Naive thymus-derived CD4-positive, alpha-beta T cell (primary cell): ENCODE data around the gene TPSB2. TPM values are rescaled to one million over a fixed set of nuclear protein-coding genes. Genes with fewer than 3 reads are reported as not detected.
A peak's percentile ranks its signal among the peaks of the same experiment; 100 is the strongest.
"Not testable (repeated sequence)": the region's sequence is repeated elsewhere in the genome, so short reads cannot be mapped to it uniquely, and the experiment has no call there.

ENCODE experiments used
- ATAC-seq: fragments of 150-1000 bp; cut with Tn5 transposase; 2 replicates; pipeline ENCODE4 v1.10.0; 2021; ENCODE audit warnings: mild to moderate bottlenecking, moderate library complexity
- CTCF ChIA-PET: fragments of 350-600 bp; sonication (Branson Sonifier 250); formaldehyde crosslinking; loops from one replicate; lab custom pipeline; 2021; ENCODE audit warnings: antibody characterized with exemption; lab: Charles Lee
- POLR2A ChIA-PET: fragments of 350-600 bp; sonication (Branson Sonifier 250); formaldehyde crosslinking; loops from one replicate; lab custom pipeline; 2021; ENCODE audit warnings: antibody characterized with exemption, inconsistent platforms; lab: Charles Lee
- DNase-seq, 9 donors: peaks; one replicate each; pipeline versions ENCODE4 v3.0.0 to v3.0.0-alpha.2; 2020 to 2022; ENCODE audit warnings: mixed read lengths in 1 of 9
- H3K27ac ChIP-seq: one replicate; pipeline ENCODE4 v1.7.0; 2013; ENCODE audit warnings: mild to moderate bottlenecking, low read depth, low read length, moderate library complexity
- H3K27me3 ChIP-seq, 2 donors: one replicate each; pipeline ENCODE4 v1.7.0; 2013; ENCODE audit warnings: low read length in 2 of 2, mild to moderate bottlenecking in 2 of 2, moderate library complexity in 2 of 2; ENCODE audit not compliant: control insufficient read depth in 2 of 2, insufficient read depth in 2 of 2
- H3K36me3 ChIP-seq, 3 experiments: 1 replicate in 2 of 3; 2 replicates in 1 of 3; pipeline ENCODE4 v1.7.0; 2013; ENCODE audit warnings: low read length in 3 of 3, mild to moderate bottlenecking in 3 of 3, moderate library complexity in 1 of 3; ENCODE audit not compliant: insufficient read depth in 3 of 3, control insufficient read depth in 2 of 3
- H3K4me1 ChIP-seq, 2 donors: one replicate each; pipeline ENCODE4 v1.7.0; 2013; ENCODE audit warnings: low read length in 2 of 2, mild to moderate bottlenecking in 2 of 2, moderate library complexity in 1 of 2; ENCODE audit not compliant: control insufficient read depth in 2 of 2, insufficient read depth in 2 of 2
- H3K4me3 ChIP-seq: 2 replicates; pipeline ENCODE4 v1.7.0; 2013; ENCODE audit warnings: mild to moderate bottlenecking, low read length
- H3K9me3 ChIP-seq, 3 experiments: 1 replicate in 2 of 3; 2 replicates in 1 of 3; pipeline ENCODE4 v1.7.0; 2013; ENCODE audit warnings: low read length in 3 of 3; ENCODE audit not compliant: control insufficient read depth in 2 of 3
- H3K27ac Mint-ChIP-seq, 9 donors: one replicate each; pipeline ENCODE4 v1.8.0; 2020 to 2022; ENCODE audit warnings: mixed read lengths in 9 of 9, mild to moderate bottlenecking in 8 of 9, moderate library complexity in 5 of 9, inconsistent platforms in 2 of 9
- H3K27me3 Mint-ChIP-seq, 5 donors: one replicate each; pipeline ENCODE4 v1.8.0; 2021 to 2022; ENCODE audit warnings: mixed read lengths in 5 of 5, mild to moderate bottlenecking in 1 of 5
- H3K36me3 Mint-ChIP-seq, 5 donors: one replicate each; pipeline ENCODE4 v1.8.0; 2020 to 2022; ENCODE audit warnings: mixed read lengths in 5 of 5, mild to moderate bottlenecking in 3 of 5, inconsistent platforms in 1 of 5
- H3K4me1 Mint-ChIP-seq, 7 donors: one replicate each; pipeline ENCODE4 v1.8.0; 2020 to 2022; ENCODE audit warnings: mixed read lengths in 7 of 7, mild to moderate bottlenecking in 3 of 7, inconsistent platforms in 1 of 7
- H3K4me3 Mint-ChIP-seq, 10 donors: one replicate each; pipeline ENCODE4 v1.8.0; 2020 to 2022; ENCODE audit warnings: mild to moderate bottlenecking in 10 of 10, mixed read lengths in 10 of 10, moderate library complexity in 6 of 10, inconsistent platforms in 2 of 10
- H3K9me3 Mint-ChIP-seq, 11 donors: one replicate each; pipeline ENCODE4 v1.8.0; 2020 to 2022; ENCODE audit warnings: mixed read lengths in 11 of 11, mild to moderate bottlenecking in 4 of 11, inconsistent platforms in 1 of 11, moderate library complexity in 1 of 11
- intact Hi-C, 2 donors: fragments of 100-400 bp; cut with micrococcal nuclease; formaldehyde crosslinking; loops; one replicate each; pipeline ENCODE4 v1.15.1; 2023
- polyA plus RNA-seq, 2 donors: library from polyadenylated mRNA; unstranded; fragments of 300-500 nt; fragmentation: Illumina TruSeq; gene quantifications; one replicate each; pipeline ENCODE4 v1.2.3, GENCODE V29; 2021
- total RNA-seq, 6 experiments: library from RNA in 5 of 6; stranded (reverse) in 5 of 6; gene quantifications; 1 replicate in 5 of 6; 2 replicates in 1 of 6; pipeline ENCODE4 v1.2.3 and lab custom pipeline; 2021 to 2026

Gene TPSB2
- total and polyA plus RNA-seq, 7 experiments from 2014 or later, result 5.3 TPM; not detected in 6

- POLR2A ChIA-PET, H3K27me3 ChIP-seq, CTCF ChIA-PET, H3K4me3 ChIP-seq, DNase-seq, H3K27me3 Mint-ChIP-seq, H3K4me1 ChIP-seq, H3K9me3 ChIP-seq, H3K27ac Mint-ChIP-seq, H3K36me3 Mint-ChIP-seq, H3K4me1 Mint-ChIP-seq, H3K9me3 Mint-ChIP-seq, ATAC-seq, H3K4me3 Mint-ChIP-seq, H3K36me3 ChIP-seq, H3K27ac ChIP-seq, intact Hi-C loops: not testable (repeated sequence)
Observed at GRCh38 chr16:1231301-1231700, 1.3 kb upstream of the TPSB2 start.

GRCh38 chr16:1230471-1231212, 658 bp upstream of the TPSB2 start:
- H3K4me3 Mint-ChIP-seq, H3K27me3 Mint-ChIP-seq, ATAC-seq, H3K9me3 ChIP-seq, H3K36me3 ChIP-seq, H3K36me3 Mint-ChIP-seq, intact Hi-C loops, H3K9me3 Mint-ChIP-seq, H3K4me1 Mint-ChIP-seq, H3K27ac ChIP-seq, H3K27ac Mint-ChIP-seq, H3K4me1 ChIP-seq, POLR2A ChIA-PET, H3K4me3 ChIP-seq, CTCF ChIA-PET, H3K27me3 ChIP-seq, DNase-seq: not testable (repeated sequence)

GRCh38 chr16:1229476-1229875, 508 bp downstream of the TPSB2 start:
- H3K36me3 Mint-ChIP-seq, H3K4me3 Mint-ChIP-seq, H3K9me3 ChIP-seq, H3K36me3 ChIP-seq, ATAC-seq, H3K27ac Mint-ChIP-seq, H3K9me3 Mint-ChIP-seq, H3K27me3 Mint-ChIP-seq, H3K27me3 ChIP-seq, H3K4me1 ChIP-seq, H3K4me3 ChIP-seq, POLR2A ChIA-PET, CTCF ChIA-PET, intact Hi-C loops, H3K4me1 Mint-ChIP-seq, DNase-seq, H3K27ac ChIP-seq: not testable (repeated sequence)

GRCh38 chr16:1228227-1228626, 1.8 kb downstream of the TPSB2 start:
- not testable (repeated sequence) for H3K4me1 Mint-ChIP-seq
- peak in 1 of 9 donors; percentile 5 for DNase-seq

GRCh38 chr16:1226692-1227091, 3.3 kb downstream of the TPSB2 start:
- H3K4me1 Mint-ChIP-seq, intact Hi-C loops, H3K36me3 ChIP-seq, H3K4me3 ChIP-seq, H3K4me1 ChIP-seq, H3K27me3 Mint-ChIP-seq, DNase-seq, CTCF ChIA-PET, H3K36me3 Mint-ChIP-seq, H3K4me3 Mint-ChIP-seq, H3K27me3 ChIP-seq, ATAC-seq, H3K27ac ChIP-seq, H3K9me3 Mint-ChIP-seq, H3K27ac Mint-ChIP-seq, H3K9me3 ChIP-seq, POLR2A ChIA-PET: not testable (repeated sequence)

More at GRCh38 chr16:1228227-1228626, 1.8 kb downstream of the TPSB2 start:
- H3K4me1 ChIP-seq, H3K4me3 ChIP-seq, H3K27ac ChIP-seq, CTCF ChIA-PET, intact Hi-C loops, H3K27me3 Mint-ChIP-seq, H3K27me3 ChIP-seq, H3K36me3 ChIP-seq, H3K36me3 Mint-ChIP-seq, H3K9me3 Mint-ChIP-seq, POLR2A ChIA-PET, H3K9me3 ChIP-seq, H3K27ac Mint-ChIP-seq, H3K4me3 Mint-ChIP-seq, ATAC-seq: not testable (repeated sequence)

- CTCF ChIA-PET, POLR2A ChIA-PET: not testable (repeated sequence)
Observed at GRCh38 chr16:1225728-1226311, 4.2 kb downstream of the TPSB2 start.

GRCh38 chr16:1225051-1225451, 4.9 kb downstream of the TPSB2 start, which contains the start of gene TPSG1:
Gene TPSG1, minus strand, starts transcription at chr16:1225268. Its CDS starts 16 bp downstream, at chr16:1225252.
- Mint-ChIP-seq H3K4me1 (no peaks in the 10 kb centered on the region), H3K4me3 (no peak within 1 kb of the TSS), H3K9me3 (no peaks in the 10 kb centered on the region), H3K27ac (no peak within 1 kb of the TSS), H3K36me3 (no peaks in the 10 kb centered on the region), H3K27me3 (no peaks in the 10 kb centered on the region)
- H3K36me3 ChIP-seq, result no peaks in the 10 kb centered on the region
- ChIA-PET CTCF (no interaction called here), POLR2A (no interaction called here)
- no peaks in the 10 kb centered on the region for H3K9me3 ChIP-seq
- intact Hi-C loops, result no loop called here
- no peak within 1 kb of the TSS for H3K27ac ChIP-seq
- no peaks in the 10 kb centered on the region for H3K4me1 ChIP-seq
- DNase-seq (no peak), ATAC-seq (no peak)
- no peaks in the 10 kb centered on the region for H3K27me3 ChIP-seq
- no peak within 1 kb of the TSS for H3K4me3 ChIP-seq

More at GRCh38 chr16:1225728-1226311, 4.2 kb downstream of the TPSB2 start:
- H3K36me3 Mint-ChIP-seq, H3K4me3 ChIP-seq, H3K4me1 Mint-ChIP-seq, H3K36me3 ChIP-seq, H3K27ac Mint-ChIP-seq, H3K27me3 Mint-ChIP-seq, H3K27ac ChIP-seq, H3K4me3 Mint-ChIP-seq, H3K9me3 ChIP-seq, H3K9me3 Mint-ChIP-seq, H3K27me3 ChIP-seq, intact Hi-C loops, ATAC-seq, H3K4me1 ChIP-seq, DNase-seq: not testable (repeated sequence)
